ENCODE data around the gene NCKAP5L.

The NCKAP5L gene

DNA sequence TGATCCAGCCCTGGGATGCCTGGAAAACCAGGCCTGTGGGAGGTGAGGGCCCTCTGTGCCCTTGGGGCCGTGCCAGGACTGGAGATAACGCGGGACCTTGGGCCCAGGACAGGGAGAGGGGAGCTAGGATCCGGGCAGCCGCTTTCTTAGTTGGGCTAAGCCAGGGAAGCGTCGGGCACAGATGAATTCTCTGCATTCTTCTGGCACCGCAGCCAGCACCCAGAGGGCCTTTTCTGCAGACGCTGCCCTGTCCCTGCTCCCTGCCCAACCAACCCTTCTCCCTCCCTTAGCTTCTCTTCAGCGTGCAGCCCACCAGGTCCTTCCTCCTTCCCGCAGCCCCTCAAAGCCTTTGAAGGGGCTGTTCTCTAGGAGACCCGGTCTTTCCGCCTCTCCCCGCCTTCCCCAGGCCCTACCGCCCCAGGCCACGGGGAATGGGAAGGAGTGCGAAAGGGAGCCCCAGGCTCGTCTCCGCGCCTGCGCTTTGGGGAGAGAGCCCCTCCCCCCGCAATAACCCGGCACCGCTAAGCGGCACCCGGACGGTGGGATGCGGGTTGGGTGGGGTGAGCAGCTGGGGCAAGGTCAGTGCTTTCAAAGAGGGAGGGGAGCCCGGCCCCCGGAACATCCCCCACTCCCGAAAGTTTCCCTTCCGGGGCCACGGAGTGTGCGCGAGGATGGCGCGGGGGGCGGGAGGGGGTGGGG lies 663 bp downstream of the NCKAP5L start:
- no peaks in the 10 kb centered on the region for H3K9me3 ChIP-seq (ENCODE audit: insufficient read depth, low read depth, low read length)
- H3K27ac ChIP-seq (ENCODE audit: low read length), result no peak overlapping the region
- H3K9ac ChIP-seq (ENCODE audit: low read depth, low read length), result peak overlapping the region; percentile 53
- H3K4me1 ChIP-seq (ENCODE audit: insufficient read depth, low read length), result peaks cover 23% of the 10 kb centered on the region
- H3K4me3 ChIP-seq (ENCODE audit: low read length), result peak overlapping the region; percentile 94
- H3K36me3 ChIP-seq (ENCODE audit: insufficient read depth, low read depth, low read length), result peaks cover 6% of the 10 kb centered on the region
- H3K27me3 ChIP-seq (ENCODE audit: insufficient read depth, low read length), result no peaks in the 10 kb centered on the region

GRCh38 chr12:49827051-49827400 lies 1.2 kb downstream of the NCKAP5L start:
- H3K4me3 ChIP-seq (ENCODE audit: low read length), result peak overlapping the region; percentile 94
- H3K4me1 ChIP-seq (ENCODE audit: insufficient read depth, low read length), result peaks cover 23% of the 10 kb centered on the region
- H3K9me3 ChIP-seq (ENCODE audit: insufficient read depth, low read depth, low read length), result no peaks in the 10 kb centered on the region
- no peak overlapping the region for H3K27ac ChIP-seq (ENCODE audit: low read length)
- H3K9ac ChIP-seq (ENCODE audit: low read depth, low read length), result peak overlapping the region; percentile 53
- no peaks in the 10 kb centered on the region for H3K27me3 ChIP-seq (ENCODE audit: insufficient read depth, low read length)
- peaks cover 11% of the 10 kb centered on the region for H3K36me3 ChIP-seq (ENCODE audit: insufficient read depth, low read depth, low read length)

GRCh38 chr12:49825971-49826421 lies 2.2 kb downstream of the NCKAP5L start:
- Histone ChIP-seq H3K27ac (ENCODE audit: low read length) (no peak overlapping the region), H3K36me3 (ENCODE audit: insufficient read depth, low read depth, low read length) (peaks cover 13% of the 10 kb centered on the region), H3K9ac (ENCODE audit: low read depth, low read length) (no peak overlapping the region), H3K27me3 (ENCODE audit: insufficient read depth, low read length) (no peaks in the 10 kb centered on the region), H3K4me3 (ENCODE audit: low read length) (no peak overlapping the region), H3K4me1 (ENCODE audit: insufficient read depth, low read length) (peaks cover 26% of the 10 kb centered on the region), H3K9me3 (ENCODE audit: insufficient read depth, low read depth, low read length) (no peaks in the 10 kb centered on the region)

DNA sequence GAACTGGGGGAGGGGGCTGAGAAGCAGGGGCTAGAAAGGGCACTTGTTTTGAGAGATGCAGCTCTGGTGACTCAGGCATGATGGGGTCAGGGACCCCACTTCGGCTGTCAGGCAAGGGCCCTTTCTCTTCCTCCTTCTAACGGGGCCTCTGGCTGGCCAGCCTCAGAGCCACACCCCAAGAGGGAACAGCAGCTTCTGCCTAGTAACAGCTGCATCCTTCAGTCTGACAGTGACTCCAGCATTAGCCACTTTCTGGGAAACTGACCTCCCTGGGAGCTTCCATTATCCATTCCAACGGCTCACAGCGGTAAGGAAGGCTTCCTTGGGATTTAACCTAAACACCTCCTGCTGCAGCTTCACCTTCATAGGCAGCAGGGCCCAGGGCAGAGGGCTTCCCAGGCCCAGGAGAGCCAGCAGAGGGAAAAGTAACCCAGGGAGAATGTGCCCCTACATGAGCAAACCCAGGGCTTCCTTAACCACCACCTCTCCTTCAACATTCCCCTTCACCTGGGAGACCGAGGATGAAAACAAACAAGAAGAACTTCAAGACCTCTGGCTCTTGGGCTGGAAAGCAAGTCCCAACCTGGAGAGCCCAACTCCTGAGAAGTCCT lies 2.7 kb downstream of the NCKAP5L start:
- Histone ChIP-seq H3K9me3 (ENCODE audit: insufficient read depth, low read depth, low read length) (no peaks in the 10 kb centered on the region), H3K27me3 (ENCODE audit: insufficient read depth, low read length) (no peaks in the 10 kb centered on the region), H3K4me1 (ENCODE audit: insufficient read depth, low read length) (peaks cover 26% of the 10 kb centered on the region), H3K36me3 (ENCODE audit: insufficient read depth, low read depth, low read length) (peaks cover 13% of the 10 kb centered on the region), H3K4me3 (ENCODE audit: low read length) (peak overlapping the region; percentile 26; the same call in 1 of the 2 replicates), H3K27ac (ENCODE audit: low read length) (no peak overlapping the region), H3K9ac (ENCODE audit: low read depth, low read length) (no peak overlapping the region)

- Histone ChIP-seq H3K4me3 (ENCODE audit: low read length) (no peak overlapping the region), H3K36me3 (ENCODE audit: insufficient read depth, low read depth, low read length) (peaks cover 13% of the 10 kb centered on the region), H3K27ac (ENCODE audit: low read length) (no peak overlapping the region), H3K4me1 (ENCODE audit: insufficient read depth, low read length) (peaks cover 26% of the 10 kb centered on the region), H3K9me3 (ENCODE audit: insufficient read depth, low read depth, low read length) (no peaks in the 10 kb centered on the region), H3K9ac (ENCODE audit: low read depth, low read length) (no peak overlapping the region), H3K27me3 (ENCODE audit: insufficient read depth, low read length) (no peaks in the 10 kb centered on the region)
Observed at GRCh38 chr12:49824895-49825294, 3.3 kb downstream of the NCKAP5L start.

- H3K36me3 ChIP-seq (ENCODE audit: insufficient read depth, low read depth, low read length), result peaks cover 13% of the 10 kb centered on the region
- no peak overlapping the region for H3K9ac ChIP-seq (ENCODE audit: low read depth, low read length)
- peaks cover 26% of the 10 kb centered on the region for H3K4me1 ChIP-seq (ENCODE audit: insufficient read depth, low read length)
- no peaks in the 10 kb centered on the region for H3K9me3 ChIP-seq (ENCODE audit: insufficient read depth, low read depth, low read length)
- H3K27me3 ChIP-seq (ENCODE audit: insufficient read depth, low read length), result no peaks in the 10 kb centered on the region
- H3K27ac ChIP-seq (ENCODE audit: low read length), result no peak overlapping the region
- H3K4me3 ChIP-seq (ENCODE audit: low read length), result no peak overlapping the region
Observed at GRCh38 chr12:49824416-49824815, 3.8 kb downstream of the NCKAP5L start.

GRCh38 chr12:49823951-49824350 lies 4.3 kb downstream of the NCKAP5L start:
- H3K27me3 ChIP-seq (ENCODE audit: insufficient read depth, low read length), result no peaks in the 10 kb centered on the region

GRCh38 chr12:49823350-49823749 lies 4.9 kb downstream of the NCKAP5L start:
- no peak overlapping the region for H3K4me3 ChIP-seq (ENCODE audit: low read length)
- no peak overlapping the region for H3K9ac ChIP-seq (ENCODE audit: low read depth, low read length)
- no peaks in the 10 kb centered on the region for H3K27me3 ChIP-seq (ENCODE audit: insufficient read depth, low read length)
- H3K4me1 ChIP-seq (ENCODE audit: insufficient read depth, low read length), result peaks cover 21% of the 10 kb centered on the region
- H3K27ac ChIP-seq (ENCODE audit: low read length), result no peak overlapping the region
- H3K36me3 ChIP-seq (ENCODE audit: insufficient read depth, low read depth, low read length), result peaks cover 13% of the 10 kb centered on the region
- no peaks in the 10 kb centered on the region for H3K9me3 ChIP-seq (ENCODE audit: insufficient read depth, low read depth, low read length)

More at GRCh38 chr12:49823951-49824350, 4.3 kb downstream of the NCKAP5L start:
- Histone ChIP-seq H3K4me3 (ENCODE audit: low read length) (no peak overlapping the region), H3K36me3 (ENCODE audit: insufficient read depth, low read depth, low read length) (peaks cover 13% of the 10 kb centered on the region), H3K9ac (ENCODE audit: low read depth, low read length) (no peak overlapping the region), H3K9me3 (ENCODE audit: insufficient read depth, low read depth, low read length) (no peaks in the 10 kb centered on the region), H3K27ac (ENCODE audit: low read length) (no peak overlapping the region), H3K4me1 (ENCODE audit: insufficient read depth, low read length) (peaks cover 21% of the 10 kb centered on the region)

- Histone ChIP-seq H3K36me3 (ENCODE audit: insufficient read depth, low read depth, low read length) (peaks cover 13% of the 10 kb centered on the region), H3K9me3 (ENCODE audit: insufficient read depth, low read depth, low read length) (no peaks in the 10 kb centered on the region), H3K27ac (ENCODE audit: low read length) (no peak overlapping the region), H3K4me3 (ENCODE audit: low read length) (no peak overlapping the region), H3K9ac (ENCODE audit: low read depth, low read length) (0 out of 2 replicates have a peak overlapping the region, but pooled peaks have one; percentile 0), H3K4me1 (ENCODE audit: insufficient read depth, low read length) (peaks cover 15% of the 10 kb centered on the region), H3K27me3 (ENCODE audit: insufficient read depth, low read length) (no peaks in the 10 kb centered on the region)
Observed at GRCh38 chr12:49821373-49822287, 6.6 kb downstream of the NCKAP5L start.

DNA sequence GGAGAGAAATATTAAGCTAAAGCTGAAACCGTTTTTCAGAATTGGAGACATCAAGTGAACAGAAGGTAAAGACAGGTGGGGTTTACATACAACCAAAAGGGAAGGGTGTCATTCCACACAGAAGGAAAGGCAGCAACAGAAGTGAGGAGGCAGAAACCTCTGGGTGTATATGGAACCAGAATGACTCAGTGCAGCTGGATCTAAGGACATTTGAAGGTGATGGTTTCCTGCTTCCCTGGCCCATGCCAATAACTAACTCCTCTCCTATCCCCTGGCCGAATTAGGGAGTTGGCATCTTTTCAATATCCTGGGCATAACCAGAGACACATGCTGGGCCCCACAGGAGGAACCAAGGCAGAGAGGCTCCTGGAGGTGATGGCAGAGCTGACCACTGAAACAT lies 8.4 kb downstream of the NCKAP5L start:
- Histone ChIP-seq H3K9me3 (ENCODE audit: insufficient read depth, low read depth, low read length) (no peaks in the 10 kb centered on the region), H3K9ac (ENCODE audit: low read depth, low read length) (no peak overlapping the region), H3K36me3 (ENCODE audit: insufficient read depth, low read depth, low read length) (peaks cover 18% of the 10 kb centered on the region), H3K27ac (ENCODE audit: low read length) (no peak overlapping the region), H3K4me3 (ENCODE audit: low read length) (no peak overlapping the region), H3K4me1 (ENCODE audit: insufficient read depth, low read length) (peaks cover 3% of the 10 kb centered on the region; the same call in 1 of the 2 replicates), H3K27me3 (ENCODE audit: insufficient read depth, low read length) (no peaks in the 10 kb centered on the region)

DNA sequence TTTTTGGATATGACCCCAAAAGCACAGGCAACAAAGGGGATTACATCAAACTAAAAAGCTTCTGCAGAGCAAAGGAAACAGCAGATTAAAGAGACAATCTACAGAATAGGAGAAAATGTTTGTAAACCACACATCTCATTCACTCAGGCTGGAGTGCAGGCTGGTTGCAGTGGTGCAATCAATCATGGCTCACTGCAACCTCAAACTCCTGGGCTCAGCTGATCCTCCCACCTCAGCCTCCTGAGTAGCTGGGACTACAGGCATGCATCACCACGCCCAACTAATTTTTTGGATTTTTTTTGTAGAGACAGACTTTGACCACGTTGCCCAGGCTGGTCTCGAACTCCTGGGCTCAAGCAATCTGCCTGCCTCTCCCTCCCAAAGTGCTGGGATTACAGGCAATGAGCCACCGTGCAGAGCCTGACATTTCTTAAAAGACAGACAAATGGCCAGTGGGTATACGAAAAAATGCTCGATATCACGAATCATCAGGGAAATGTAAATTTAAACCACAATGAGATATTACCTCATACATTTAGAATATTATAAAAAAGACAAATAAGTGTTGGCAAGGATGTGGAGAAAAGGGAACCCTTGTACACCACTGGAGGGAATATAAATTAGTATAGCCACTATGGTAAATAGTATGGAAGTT lies 9.8 kb downstream of the NCKAP5L start:
- Histone ChIP-seq H3K36me3 (ENCODE audit: insufficient read depth, low read depth, low read length) (peaks cover 21% of the 10 kb centered on the region), H3K4me3 (ENCODE audit: low read length) (no peak overlapping the region), H3K27ac (ENCODE audit: low read length) (no peak overlapping the region), H3K9ac (ENCODE audit: low read depth, low read length) (no peak overlapping the region), H3K9me3 (ENCODE audit: insufficient read depth, low read depth, low read length) (no peaks in the 10 kb centered on the region), H3K4me1 (ENCODE audit: insufficient read depth, low read length) (peaks cover 3% of the 10 kb centered on the region; the same call in 1 of the 2 replicates), H3K27me3 (ENCODE audit: insufficient read depth, low read length) (no peaks in the 10 kb centered on the region)
